Activated effector memory CD4-positive, alpha-beta T cell treated with anti-CD3 and anti-CD28 coated beads, Interleukin-2, amount 50 U/mL, for 16 hours (primary cell): ENCODE results near the gene TSFM.

Experiments
- DNase-seq: peaks from one replicate; pipeline ENCODE4 v3.0.0-alpha.2; 2020

Gene TSFM

GRCh38 chr12:57746025-57746424 is 36.6 kb upstream of the TSFM start:
- no peak for DNase-seq

- no peak for DNase-seq
These were observed 33.5 kb upstream of the TSFM start for GRCh38 chr12:57749061-57749460.

- DNase-seq: no peak
These were observed 31.8 kb upstream of the TSFM start for GRCh38 chr12:57750561-57751431.

- DNase-seq: no peak
These were observed 31.2 kb upstream of the TSFM start for GRCh38 chr12:57751432-57751787.

GRCh38 chr12:57751788-57752667 is 30.6 kb upstream of the TSFM start, which contains the start of gene CDK4:
Gene CDK4 (minus strand): TSS chr12:57752310. CDS start chr12:57751717, 593 bp downstream.
- DNase-seq: peak; percentile 99

GRCh38 chr12:57752668-57753000 is 30.0 kb upstream of the TSFM start:
- DNase-seq: no peak

GRCh38 chr12:57753756-57754337 is 28.7 kb upstream of the TSFM start:
- no peak for DNase-seq

- peak; percentile 94 for DNase-seq
These were observed 28.0 kb upstream of the TSFM start, which contains the start of gene MARCHF9 for GRCh38 chr12:57754411-57755193. Gene MARCHF9 (plus strand): TSS chr12:57755103. CDS start chr12:57755529, 426 bp downstream.

GRCh38 chr12:57755194-57755453 is 27.5 kb upstream of the TSFM start:
- no peak for DNase-seq

GRCh38 chr12:57755454-57756372 is 26.9 kb upstream of the TSFM start:
- DNase-seq: peak; percentile 79

- peak; percentile 90 for DNase-seq
These were observed 25.9 kb upstream of the TSFM start for GRCh38 chr12:57756406-57757341.

GRCh38 chr12:57757771-57758170 is 24.8 kb upstream of the TSFM start:
- DNase-seq: no peak

GRCh38 chr12:57758552-57759359 is 23.8 kb upstream of the TSFM start:
- DNase-seq: no peak

- DNase-seq: peak; percentile 78
These were observed 23.1 kb upstream of the TSFM start for GRCh38 chr12:57759360-57759980.

- DNase-seq: no peak
These were observed 22.1 kb upstream of the TSFM start for GRCh38 chr12:57760347-57760982.

- no peak for DNase-seq
These were observed 21.1 kb upstream of the TSFM start for GRCh38 chr12:57761391-57761998.

GRCh38 chr12:57762463-57762862 is 20.1 kb upstream of the TSFM start:
- no peak for DNase-seq
